T-helper 1 cell treated with Interleukin-12 subunit alpha and Interleukin-12 subunit beta and Interleukin-4 antibody, amounts not matched to agents 30 μg/mL and 1 μg/mL, for 36 hours (primary cell): Measurements from ENCODE around the gene PBX1.

Experiments used
- H3K27ac Mint-ChIP-seq: one replicate; pipeline ENCODE4 v1.8.0; 2021; ENCODE audit warnings: mild to moderate bottlenecking, mixed read lengths
- H3K27me3 Mint-ChIP-seq: one replicate; pipeline ENCODE4 v1.8.0; 2021; ENCODE audit warnings: low read depth, mixed read lengths
- H3K36me3 Mint-ChIP-seq: one replicate; pipeline ENCODE4 v1.8.0; 2021; ENCODE audit warnings: low read depth, mixed read lengths
- H3K4me1 Mint-ChIP-seq: one replicate; pipeline ENCODE4 v1.8.0; 2021; ENCODE audit warnings: low read depth, mixed read lengths
- H3K4me3 Mint-ChIP-seq: one replicate; pipeline ENCODE4 v1.8.0; 2021; ENCODE audit warnings: mild to moderate bottlenecking, moderate library complexity, mixed read lengths
- H3K9me3 Mint-ChIP-seq: one replicate; pipeline ENCODE4 v1.8.0; 2021; ENCODE audit warnings: mixed read lengths

The PBX1 gene

GRCh38 chr1:164719676-164720439 is 160.9 kb downstream of the PBX1 start:
- peaks cover 3% of the 10 kb centered on the region for H3K4me1 Mint-ChIP-seq

GRCh38 chr1:164720440-164721227 is 161.7 kb downstream of the PBX1 start:
- Mint-ChIP-seq H3K36me3 (no peaks in the 10 kb centered on the region), H3K9me3 (no peaks in the 10 kb centered on the region), H3K4me1 (peaks cover 3% of the 10 kb centered on the region), H3K4me3 (no peak overlapping the region), H3K27me3 (no peaks in the 10 kb centered on the region), H3K27ac (no peak overlapping the region)

More at GRCh38 chr1:164719676-164720439, 160.9 kb downstream of the PBX1 start:
- Mint-ChIP-seq H3K9me3 (no peaks in the 10 kb centered on the region), H3K36me3 (no peaks in the 10 kb centered on the region), H3K27me3 (no peaks in the 10 kb centered on the region), H3K4me3 (no peak overlapping the region), H3K27ac (no peak overlapping the region)

GRCh38 chr1:164721228-164721496 is 162.2 kb downstream of the PBX1 start:
- Mint-ChIP-seq H3K27ac (no peak overlapping the region), H3K27me3 (no peaks in the 10 kb centered on the region), H3K4me1 (peaks cover 3% of the 10 kb centered on the region), H3K9me3 (no peaks in the 10 kb centered on the region), H3K36me3 (no peaks in the 10 kb centered on the region), H3K4me3 (no peak overlapping the region)

GRCh38 chr1:164723296-164723798 is 164.4 kb downstream of the PBX1 start:
- Mint-ChIP-seq H3K4me1 (peaks cover 3% of the 10 kb centered on the region), H3K27me3 (no peaks in the 10 kb centered on the region), H3K9me3 (no peaks in the 10 kb centered on the region), H3K27ac (no peak overlapping the region), H3K36me3 (no peaks in the 10 kb centered on the region), H3K4me3 (no peak overlapping the region)

GRCh38 chr1:164725401-164725800 is 166.4 kb downstream of the PBX1 start:
- Mint-ChIP-seq H3K36me3 (no peaks in the 10 kb centered on the region), H3K27me3 (no peaks in the 10 kb centered on the region), H3K9me3 (no peaks in the 10 kb centered on the region), H3K4me3 (no peak overlapping the region), H3K27ac (no peak overlapping the region), H3K4me1 (peaks cover 3% of the 10 kb centered on the region)

- Mint-ChIP-seq H3K36me3 (no peaks in the 10 kb centered on the region), H3K9me3 (no peaks in the 10 kb centered on the region), H3K27me3 (no peaks in the 10 kb centered on the region), H3K4me3 (no peak overlapping the region), H3K27ac (no peak overlapping the region), H3K4me1 (no peaks in the 10 kb centered on the region)
Observed at GRCh38 chr1:164726235-164726634, 167.3 kb downstream of the PBX1 start.

GRCh38 chr1:164728719-164729118 is 169.7 kb downstream of the PBX1 start:
- Mint-ChIP-seq H3K27me3 (no peaks in the 10 kb centered on the region), H3K27ac (no peak overlapping the region), H3K4me1 (no peaks in the 10 kb centered on the region), H3K36me3 (no peaks in the 10 kb centered on the region), H3K4me3 (no peak overlapping the region), H3K9me3 (no peaks in the 10 kb centered on the region)

GRCh38 chr1:164731161-164731876 is 172.3 kb downstream of the PBX1 start:
- H3K27ac Mint-ChIP-seq = no peak overlapping the region
- H3K4me3 Mint-ChIP-seq = no peak overlapping the region
- H3K4me1 Mint-ChIP-seq = no peaks in the 10 kb centered on the region
- H3K36me3 Mint-ChIP-seq = no peaks in the 10 kb centered on the region
- no peaks in the 10 kb centered on the region for H3K27me3 Mint-ChIP-seq
- no peaks in the 10 kb centered on the region for H3K9me3 Mint-ChIP-seq

- Mint-ChIP-seq H3K27me3 (no peaks in the 10 kb centered on the region), H3K4me3 (no peak overlapping the region), H3K4me1 (no peaks in the 10 kb centered on the region), H3K9me3 (no peaks in the 10 kb centered on the region), H3K27ac (no peak overlapping the region), H3K36me3 (no peaks in the 10 kb centered on the region)
Observed at GRCh38 chr1:164733070-164733469, 174.1 kb downstream of the PBX1 start.

GRCh38 chr1:164733734-164734133 is 174.8 kb downstream of the PBX1 start:
- H3K4me3 Mint-ChIP-seq = no peak overlapping the region
- H3K27ac Mint-ChIP-seq = no peak overlapping the region
- H3K27me3 Mint-ChIP-seq = no peaks in the 10 kb centered on the region
- H3K9me3 Mint-ChIP-seq = no peaks in the 10 kb centered on the region
- no peaks in the 10 kb centered on the region for H3K4me1 Mint-ChIP-seq
- H3K36me3 Mint-ChIP-seq = no peaks in the 10 kb centered on the region

- Mint-ChIP-seq H3K4me3 (no peak overlapping the region), H3K9me3 (no peaks in the 10 kb centered on the region), H3K27ac (no peak overlapping the region), H3K27me3 (no peaks in the 10 kb centered on the region), H3K36me3 (no peaks in the 10 kb centered on the region), H3K4me1 (no peaks in the 10 kb centered on the region)
Observed at GRCh38 chr1:164735315-164736052, 176.5 kb downstream of the PBX1 start.

- Mint-ChIP-seq H3K4me1 (no peaks in the 10 kb centered on the region), H3K27me3 (no peaks in the 10 kb centered on the region), H3K36me3 (no peaks in the 10 kb centered on the region), H3K4me3 (no peak overlapping the region), H3K9me3 (no peaks in the 10 kb centered on the region), H3K27ac (no peak overlapping the region)
Observed at GRCh38 chr1:164736137-164736536, 177.2 kb downstream of the PBX1 start.

- Mint-ChIP-seq H3K27ac (no peak overlapping the region), H3K27me3 (no peaks in the 10 kb centered on the region), H3K4me3 (no peak overlapping the region), H3K9me3 (no peaks in the 10 kb centered on the region), H3K36me3 (no peaks in the 10 kb centered on the region), H3K4me1 (no peaks in the 10 kb centered on the region)
Observed at GRCh38 chr1:164739189-164739588, 180.2 kb downstream of the PBX1 start.

GRCh38 chr1:164740000-164740526 is 181.1 kb downstream of the PBX1 start:
- Mint-ChIP-seq H3K9me3 (no peaks in the 10 kb centered on the region), H3K36me3 (no peaks in the 10 kb centered on the region), H3K4me3 (no peak overlapping the region), H3K27ac (no peak overlapping the region), H3K4me1 (no peaks in the 10 kb centered on the region), H3K27me3 (no peaks in the 10 kb centered on the region)
